Stimulated activated CD4-positive, alpha-beta T cell treated with anti-CD3 and anti-CD28 coated beads, Interleukin-4, amount 100 ng/mL, for 4 hours (primary cell): ENCODE measurements around the gene MYH11.
"Not testable (repeated sequence)": the region's sequence is repeated elsewhere in the genome, so short reads cannot be mapped to it uniquely, and the experiment has no call there.

ENCODE experiments used
- DNase-seq, 2 experiments: peaks; one replicate each; pipeline ENCODE4 v3.0.0-alpha.2; 2020

MYH11 gene

DNA sequence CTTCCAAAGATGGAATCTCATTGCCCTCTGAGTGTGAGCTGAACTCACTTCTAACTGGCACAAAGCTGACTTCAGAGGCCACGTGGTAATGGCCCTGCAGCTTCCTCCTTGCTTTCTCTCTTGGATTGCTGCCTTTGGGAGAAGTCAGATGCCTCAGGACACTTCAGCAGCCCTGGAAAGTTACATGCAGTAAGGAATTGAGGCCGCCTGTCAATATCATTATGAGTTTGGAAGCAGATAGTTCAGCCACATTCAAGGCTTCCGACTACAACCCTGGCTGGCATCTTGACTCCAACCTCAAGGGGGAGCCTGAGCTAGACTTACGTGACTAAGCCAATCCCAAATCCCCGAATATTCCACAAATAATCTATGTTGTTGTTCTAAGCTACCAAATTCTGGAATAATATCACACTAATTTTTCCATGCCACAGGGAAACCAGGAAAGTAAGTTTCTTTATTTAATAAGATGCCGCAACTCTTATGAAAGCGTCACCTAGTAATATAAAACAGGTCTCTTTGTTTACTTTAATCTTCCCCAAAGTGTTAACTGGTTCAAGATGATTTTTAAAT lies 18.0 kb upstream of the MYH11 start:
- peak in 1 of 2 experiments; percentile 5 for DNase-seq

DNA sequence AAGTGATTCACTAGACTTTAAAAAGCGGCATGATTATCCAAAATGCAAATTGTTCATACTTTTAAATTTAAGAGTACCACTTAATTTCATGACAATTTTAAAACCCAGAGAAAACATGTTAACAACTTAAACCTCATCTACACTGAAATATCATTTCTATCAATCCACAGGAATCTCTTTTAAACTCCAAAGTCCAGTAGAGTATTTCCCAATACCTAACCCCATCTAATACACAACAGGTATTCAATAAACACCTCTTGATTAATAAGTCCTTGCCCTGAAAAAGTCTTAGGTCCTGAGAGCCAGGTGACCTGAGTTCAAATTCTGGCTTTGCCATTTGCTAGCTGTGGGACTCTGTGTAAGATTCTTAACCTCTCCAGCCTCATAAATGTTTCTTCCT lies 16.9 kb upstream of the MYH11 start:
- no peak for DNase-seq

DNA sequence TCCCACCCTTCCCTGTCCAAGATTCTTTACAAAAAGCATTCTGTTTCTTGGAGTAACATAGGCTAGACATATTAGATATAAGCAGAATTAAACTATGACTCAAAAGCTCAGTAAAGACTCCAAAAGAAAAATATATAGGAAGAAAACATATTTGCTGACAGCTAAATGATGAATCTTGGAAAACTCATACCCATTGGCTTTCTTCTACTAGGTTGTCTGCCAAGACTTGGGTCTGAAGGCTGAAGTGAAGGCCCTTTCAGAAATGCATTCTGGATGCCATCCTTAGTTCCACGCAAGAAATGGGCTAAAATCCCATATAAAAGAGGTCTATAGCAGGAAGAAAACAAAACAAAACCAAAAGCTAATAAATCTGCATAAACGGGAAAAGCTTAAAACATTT lies 16.5 kb upstream of the MYH11 start:
- no peak for DNase-seq

DNA sequence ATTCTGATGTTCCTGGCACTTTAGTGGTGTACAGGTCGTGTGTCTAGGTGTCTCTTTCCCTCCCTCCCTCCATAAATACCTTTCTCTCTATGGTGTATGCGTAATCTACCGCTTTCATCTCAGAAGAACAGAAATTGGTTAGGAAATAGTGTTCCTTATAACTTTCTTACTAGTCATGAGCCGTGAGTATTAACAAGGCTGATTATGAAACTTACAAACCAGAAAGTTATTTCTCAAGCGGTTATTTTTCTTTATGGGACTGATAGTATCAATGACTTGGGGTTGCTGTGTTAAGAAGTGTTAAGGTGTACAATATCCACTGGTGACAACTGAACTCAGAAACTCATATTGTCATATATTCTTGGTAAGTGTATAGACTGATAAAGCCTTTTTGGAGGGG lies 13.2 kb upstream of the MYH11 start:
- DNase-seq = no peak

DNA sequence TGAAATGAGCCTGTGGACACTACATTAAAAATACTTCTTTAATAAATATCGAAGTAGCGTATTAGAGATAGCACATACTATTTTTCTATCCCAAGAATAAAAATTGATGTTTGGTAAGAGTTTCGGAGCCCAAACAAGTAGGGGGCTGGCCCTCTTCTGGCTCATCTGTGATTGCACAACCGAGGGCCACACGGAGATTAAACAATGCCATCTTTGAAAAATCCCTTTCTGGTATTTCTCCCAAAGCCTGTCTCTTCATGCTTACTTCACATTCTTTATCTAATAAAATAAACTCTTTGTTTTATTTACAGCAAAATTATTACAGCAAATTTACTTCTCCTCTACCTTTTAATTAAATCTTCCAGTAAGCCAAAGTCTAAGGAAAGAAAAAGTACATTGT lies 9.6 kb upstream of the MYH11 start:
- DNase-seq = no peak

DNA sequence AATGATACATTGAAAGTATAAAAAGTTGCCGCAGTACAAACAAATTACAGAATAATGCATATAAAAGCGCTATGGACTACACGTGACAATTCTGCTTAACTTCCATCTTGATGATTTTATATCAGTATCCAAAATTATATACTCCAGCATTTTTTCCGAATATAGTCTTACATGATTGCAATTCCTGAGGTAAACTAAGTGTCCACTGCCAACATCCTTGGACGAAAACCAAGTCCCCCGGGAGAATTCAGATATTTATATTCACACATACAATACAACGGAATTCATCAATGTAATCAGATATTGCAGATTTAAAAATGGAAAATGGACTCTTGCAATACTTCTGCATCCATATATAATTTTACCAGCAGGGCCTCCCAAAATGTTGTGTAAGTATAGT lies 8.9 kb upstream of the MYH11 start:
- no peak for DNase-seq

DNA sequence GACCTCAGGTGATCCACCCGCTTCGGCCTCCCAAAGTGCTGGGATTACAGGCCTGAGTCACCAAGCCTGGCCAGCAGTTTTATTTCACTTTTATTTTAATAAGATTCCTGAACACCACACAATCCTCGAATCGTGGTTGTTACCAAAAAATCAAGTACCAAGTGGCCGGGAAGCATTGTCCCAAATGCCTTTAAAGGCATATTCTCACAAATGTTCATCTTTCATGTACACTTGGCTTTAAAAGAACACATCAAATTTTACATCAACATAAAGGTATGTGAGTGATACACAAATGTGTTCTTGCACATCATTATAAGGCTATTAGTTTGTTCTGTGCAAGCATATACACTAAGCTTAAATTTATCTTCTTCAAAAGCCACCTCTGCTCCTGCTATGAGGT lies 8.1 kb upstream of the MYH11 start:
- no peak for DNase-seq

DNA sequence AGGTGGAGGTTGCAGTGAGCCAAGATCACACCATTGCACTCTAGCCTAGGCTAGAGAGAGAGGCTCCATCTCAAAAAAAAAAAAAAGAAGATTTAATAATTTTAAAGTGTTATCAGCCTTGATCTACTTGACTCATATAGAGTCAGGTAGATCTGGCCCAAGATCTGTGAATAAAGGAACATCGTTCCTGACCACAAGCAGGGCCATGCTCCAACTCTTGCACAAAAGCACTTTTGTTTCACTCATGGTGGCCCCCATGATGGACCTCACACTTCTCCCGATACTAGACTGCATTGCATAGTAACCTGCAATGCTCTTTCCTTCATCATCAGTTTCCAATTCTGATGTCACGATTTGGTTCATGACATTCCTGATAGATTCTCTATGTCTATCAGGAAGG lies 5.2 kb upstream of the MYH11 start:
- no peak for DNase-seq

DNA sequence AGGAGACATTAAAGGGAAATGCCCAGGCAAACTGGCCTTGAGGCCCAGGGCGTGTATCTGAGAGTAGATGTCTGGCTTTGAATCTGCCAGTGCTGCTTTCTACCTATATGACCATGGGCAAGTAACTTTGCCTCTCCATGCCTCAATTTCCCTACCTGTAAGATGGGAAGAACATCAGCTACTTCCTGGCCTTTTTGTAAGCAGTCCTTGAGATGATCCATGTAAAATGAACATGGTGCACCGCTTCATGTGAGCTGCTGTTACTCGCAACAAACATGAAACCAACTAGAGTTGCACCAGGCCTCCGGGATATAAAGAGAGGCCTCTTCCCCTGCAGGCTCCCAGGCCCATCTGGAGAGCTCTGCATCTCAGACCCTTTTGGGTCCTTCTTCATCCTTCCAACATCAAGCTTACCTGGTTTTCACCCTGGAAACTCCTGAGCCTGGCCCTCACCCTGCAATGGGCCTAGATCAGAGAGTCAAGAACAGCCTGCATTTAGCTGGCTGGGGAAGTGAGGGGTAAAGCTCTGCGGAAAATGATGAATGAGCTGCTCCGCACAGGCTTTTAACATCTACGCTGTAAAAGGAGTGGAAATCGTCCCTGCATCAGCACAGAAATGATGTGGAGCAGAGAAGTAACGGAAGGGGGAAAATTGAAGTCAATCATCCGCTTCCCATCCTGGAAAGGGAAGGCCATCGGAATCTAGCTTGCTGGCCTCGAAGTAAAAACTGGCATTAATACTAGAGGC lies 2.3 kb upstream of the MYH11 start:
- no peak for DNase-seq

DNA sequence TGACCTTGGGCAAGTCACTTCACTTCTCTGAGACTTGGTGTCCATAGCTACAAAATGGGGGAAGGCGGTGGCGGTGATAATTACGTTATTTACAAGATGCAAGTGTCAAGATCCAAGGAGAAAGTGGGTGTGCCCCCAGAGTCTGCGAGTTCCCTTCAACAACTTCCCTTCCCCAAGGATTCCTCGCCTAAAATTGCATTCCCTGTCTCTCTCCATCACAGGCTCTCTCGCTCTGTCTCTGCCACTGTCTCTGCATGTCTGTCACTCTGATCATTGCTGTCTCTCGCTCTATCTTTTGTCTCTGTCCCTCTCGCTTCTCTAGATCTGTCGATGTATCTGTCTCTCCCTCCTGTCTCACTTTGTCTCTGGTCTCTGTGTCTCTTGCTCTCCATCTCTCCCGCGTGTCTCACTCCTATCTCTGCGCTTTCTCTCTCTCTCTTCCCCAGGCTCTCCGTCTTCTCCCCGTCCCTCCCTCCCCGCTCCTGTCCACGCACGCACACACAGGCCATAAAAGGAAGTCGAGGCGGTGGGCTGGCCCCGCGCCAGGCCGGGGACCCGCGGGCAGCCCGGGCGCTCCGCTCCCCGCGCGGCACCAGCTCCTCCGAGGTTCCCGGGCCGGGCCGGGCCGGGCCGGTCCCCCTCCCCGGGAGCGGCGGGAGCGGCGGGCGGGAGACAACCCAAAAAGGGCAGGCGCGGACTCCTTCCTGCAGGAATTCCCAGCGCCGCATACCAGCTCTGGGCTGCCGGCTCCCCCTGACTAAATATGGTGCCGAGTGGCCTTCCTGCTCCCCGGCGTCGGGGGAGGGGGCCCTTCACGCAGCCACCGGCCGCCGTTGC lies 1.1 kb upstream of the MYH11 start:
- no peak for DNase-seq

DNA sequence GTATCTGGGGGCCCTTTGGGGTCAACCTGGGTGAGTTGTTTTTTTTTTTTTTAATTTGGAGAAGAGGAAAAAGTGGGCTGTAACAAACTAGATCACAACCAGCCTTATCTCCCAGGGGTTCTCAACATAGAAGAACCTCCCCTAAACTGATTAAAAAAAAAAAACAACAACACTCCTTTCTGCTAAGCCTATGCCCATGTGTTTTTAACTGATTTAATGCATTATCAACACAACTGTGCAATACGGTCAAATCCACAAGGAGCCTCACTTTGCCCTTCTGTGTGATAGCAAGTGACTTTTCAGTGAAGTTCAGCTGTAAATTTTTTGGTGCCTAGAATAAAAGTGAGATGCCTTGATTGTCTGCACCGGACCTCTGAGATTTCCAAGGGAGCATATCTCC lies 646 bp downstream of the MYH11 start:
- no peak for DNase-seq

DNA sequence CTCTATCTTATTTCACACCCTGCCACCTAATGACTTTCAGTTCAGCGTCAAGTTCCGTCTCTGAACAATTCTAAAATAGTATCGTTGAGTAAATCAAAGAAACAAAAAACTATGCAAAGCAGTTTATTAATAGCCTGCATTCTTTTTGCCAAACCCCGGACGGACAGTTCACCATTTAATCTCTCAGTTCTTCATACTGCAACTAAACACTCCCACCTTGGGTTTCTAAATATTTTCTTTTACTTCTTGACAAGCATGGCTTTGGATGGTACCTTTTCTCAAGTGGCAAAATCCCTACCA lies 1.2 kb downstream of the MYH11 start:
- DNase-seq = no peak

DNA sequence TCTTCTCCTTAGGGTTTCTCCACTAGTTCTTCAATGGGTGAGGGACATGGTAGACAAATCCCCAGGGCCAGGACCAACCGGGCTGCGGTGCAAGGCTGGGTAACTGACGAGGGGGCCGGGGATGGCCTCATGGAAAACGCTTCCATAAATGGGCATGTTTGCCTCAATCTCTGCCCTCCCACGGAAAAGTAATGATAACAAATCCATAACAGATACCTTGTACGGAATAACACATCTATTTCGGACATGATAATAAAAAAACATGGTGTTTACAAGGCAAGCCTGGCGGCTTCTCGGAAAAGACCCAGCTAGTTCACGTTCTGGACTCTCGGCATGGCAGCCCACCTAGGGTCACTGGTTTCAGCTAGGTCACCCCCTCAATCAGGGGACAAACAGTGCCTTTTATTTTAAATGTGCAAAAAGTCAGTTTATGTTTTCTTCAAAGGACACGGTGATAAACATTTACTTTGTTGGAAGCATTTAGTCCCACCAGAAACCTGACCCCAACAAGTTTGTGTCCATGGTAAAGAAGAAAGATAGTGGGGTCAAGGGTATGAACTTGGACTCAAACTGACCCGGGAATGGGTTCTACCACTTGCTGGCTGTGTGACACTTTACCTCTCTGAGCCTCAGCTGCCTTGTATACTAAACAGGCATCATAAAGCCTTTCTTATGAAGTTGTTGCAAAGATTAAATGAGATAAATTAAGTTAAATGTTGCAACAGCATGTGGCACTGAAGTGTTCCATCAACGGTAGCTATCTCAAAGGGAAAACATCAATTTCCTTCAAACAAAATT lies 1.7 kb downstream of the MYH11 start:
- DNase-seq = no peak

DNA sequence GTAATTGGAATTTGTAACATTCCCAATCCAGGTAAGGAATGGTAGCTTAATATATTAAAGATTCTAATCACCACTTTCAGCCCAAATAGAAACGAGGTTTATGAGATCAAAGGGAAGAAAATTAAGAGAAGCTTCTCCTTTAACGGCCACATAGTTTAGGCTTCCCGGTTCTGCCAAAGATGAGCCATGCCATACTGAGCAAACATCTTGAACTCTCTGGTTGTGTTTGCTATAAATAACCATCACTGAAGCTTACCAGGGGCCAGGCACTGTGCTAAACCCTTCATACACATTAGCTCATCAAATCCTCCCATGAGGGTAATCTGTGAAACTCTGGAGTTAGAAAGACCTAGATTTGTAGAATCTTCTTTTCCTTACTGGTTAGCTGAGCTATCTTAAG lies 2.8 kb downstream of the MYH11 start:
- DNase-seq = no peak

DNA sequence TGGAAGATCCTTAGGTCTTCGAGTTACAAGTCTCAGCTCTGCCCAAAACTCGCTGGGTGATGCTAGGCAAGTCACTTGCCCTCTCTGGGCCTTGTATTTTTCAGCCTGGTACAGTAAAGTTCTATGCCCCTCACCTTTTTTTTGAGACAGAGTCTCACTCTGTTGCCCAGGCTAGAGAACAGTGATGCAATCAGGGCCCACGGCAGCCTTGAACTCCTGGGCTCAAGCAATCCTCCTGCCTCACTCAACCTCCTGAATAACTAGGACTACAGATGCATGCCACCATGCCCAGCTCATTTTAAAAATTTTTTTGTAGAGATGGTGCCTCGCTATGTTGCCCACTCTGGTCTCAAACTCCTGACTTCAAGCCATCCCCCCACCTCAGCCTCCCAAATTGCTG lies 3.8 kb downstream of the MYH11 start:
- DNase-seq = no peak

DNA sequence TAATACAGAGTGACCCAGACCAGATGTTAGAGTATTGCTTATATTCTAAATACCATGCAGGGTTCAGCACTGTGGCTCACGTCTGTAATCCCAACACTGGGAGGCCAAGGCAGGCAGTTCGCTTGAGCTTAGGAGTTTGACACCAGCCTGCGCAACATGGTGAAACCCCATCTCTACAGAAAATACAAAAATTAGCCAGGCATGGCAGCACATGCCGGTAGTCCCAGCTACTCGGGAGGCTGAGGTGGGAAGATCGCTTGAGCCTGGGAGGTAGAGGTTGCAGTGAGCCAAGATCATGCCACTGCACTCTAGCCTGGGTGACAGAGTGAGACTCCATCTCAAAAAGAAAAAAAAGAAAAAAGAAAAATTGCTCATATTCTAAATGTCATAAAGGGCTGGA lies 6.3 kb downstream of the MYH11 start:
- DNase-seq = not testable (repeated sequence)

DNA sequence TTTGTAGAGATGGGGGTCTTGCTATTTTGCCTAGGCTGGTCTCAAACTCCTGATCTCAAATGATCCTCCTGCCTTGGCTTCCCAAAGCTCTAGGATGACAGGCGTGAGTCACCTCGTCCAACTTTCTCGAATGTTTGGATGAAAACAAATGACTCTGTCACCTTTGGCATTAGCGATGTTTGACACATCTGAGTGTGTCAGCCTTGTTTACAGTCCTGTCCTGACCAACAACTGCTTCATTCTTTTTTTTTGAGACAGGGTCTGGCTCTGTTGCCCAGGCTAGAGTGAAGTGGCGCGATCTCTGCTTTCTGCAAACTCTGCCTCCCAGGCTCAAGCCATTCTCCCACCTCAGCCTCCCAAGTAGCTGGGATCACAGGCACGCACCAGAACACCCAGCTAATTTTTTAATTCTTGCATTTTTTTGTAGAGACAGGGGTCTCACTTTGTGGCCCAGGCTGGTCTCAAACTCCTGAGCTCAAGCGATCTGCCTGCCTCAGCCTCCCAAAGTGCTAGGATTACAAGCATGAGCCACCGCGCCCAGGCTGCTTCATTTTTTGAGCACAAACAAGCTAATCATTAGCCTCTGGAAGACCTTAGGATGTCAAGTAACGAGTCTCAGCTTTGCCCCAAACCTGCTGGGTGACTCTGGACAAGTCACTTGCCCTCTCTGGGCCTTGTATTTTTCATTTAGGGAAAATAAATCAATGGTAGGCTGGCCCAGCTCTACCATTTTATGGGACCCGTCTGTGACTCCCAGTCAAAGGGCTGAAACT lies 7.4 kb downstream of the MYH11 start:
- no peak for DNase-seq

DNA sequence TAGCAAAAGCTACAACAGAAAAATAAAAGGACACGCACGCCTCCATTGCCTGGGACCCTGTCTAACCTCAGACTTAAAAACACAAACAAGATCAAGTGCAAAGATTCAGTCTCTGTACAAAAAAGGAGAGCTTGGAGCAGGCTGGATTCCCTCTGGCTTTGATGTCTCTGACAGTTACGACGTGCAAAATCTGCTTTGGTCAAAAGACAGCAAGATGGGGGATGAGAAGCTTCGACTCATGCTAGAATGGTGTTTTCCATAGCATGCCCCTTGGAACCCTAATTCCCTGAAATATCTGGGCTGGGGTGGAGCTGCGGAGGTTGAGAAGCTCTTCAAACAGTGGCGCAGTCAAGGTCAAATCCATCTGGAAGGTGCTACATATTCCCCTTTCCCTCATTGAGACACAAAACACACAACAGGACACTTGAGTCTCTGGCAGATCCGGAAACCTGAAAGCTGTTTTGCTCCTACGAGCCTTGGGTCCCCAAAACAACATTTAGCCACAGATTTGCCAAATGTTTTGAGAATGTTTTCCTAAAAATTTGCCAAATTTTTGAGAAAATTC lies 9.1 kb downstream of the MYH11 start:
- DNase-seq = no peak

DNA sequence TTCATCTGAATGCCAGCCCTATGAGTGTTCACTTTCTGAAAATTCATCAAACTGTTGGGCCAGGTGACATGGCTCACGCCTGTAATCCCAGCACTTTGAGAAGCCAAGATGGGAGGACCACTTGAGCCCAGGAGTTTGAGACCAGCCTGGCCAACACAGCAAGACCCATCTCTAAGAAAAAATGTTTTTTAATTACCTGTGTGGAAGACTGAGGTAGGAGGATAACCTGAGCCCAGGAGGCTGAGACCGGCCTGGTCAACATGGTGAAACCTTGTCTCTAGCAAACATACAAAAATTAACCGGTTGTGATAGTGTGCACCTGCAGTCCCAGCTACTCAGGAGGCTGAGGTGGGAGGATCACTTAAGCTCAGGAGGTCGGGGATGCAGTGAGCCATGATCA lies 10.3 kb downstream of the MYH11 start:
- no peak for DNase-seq

DNA sequence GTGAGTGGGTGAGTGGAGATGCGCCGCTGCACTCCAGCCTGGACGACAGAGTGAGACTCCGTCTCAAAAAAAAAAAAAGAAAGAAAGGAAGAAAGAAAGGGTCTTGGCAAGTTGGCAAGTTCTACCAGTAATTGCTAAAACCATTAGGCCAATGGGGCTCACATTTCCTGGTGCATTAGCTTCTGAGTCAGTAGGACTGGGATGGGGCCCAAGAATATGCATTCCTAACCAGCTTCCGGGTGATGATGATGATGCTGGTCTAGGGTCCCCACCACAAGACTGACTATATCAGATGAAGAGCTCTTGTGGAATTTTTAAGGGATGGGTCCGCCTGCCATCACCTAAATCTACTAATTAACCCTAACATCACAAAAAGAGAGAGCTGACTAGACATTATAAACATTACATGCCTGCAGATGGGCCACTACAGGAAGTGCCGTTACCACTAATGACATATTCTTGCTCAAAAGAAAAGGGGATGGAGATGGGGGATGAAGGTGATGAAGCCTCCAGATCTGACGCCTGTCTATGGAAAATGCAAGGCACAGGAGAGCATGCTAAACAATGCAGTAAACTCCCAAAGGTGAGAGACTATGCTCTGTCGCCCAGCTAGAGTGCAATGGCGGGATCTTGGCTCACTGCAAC lies 13.1 kb downstream of the MYH11 start:
- no peak for DNase-seq

DNA sequence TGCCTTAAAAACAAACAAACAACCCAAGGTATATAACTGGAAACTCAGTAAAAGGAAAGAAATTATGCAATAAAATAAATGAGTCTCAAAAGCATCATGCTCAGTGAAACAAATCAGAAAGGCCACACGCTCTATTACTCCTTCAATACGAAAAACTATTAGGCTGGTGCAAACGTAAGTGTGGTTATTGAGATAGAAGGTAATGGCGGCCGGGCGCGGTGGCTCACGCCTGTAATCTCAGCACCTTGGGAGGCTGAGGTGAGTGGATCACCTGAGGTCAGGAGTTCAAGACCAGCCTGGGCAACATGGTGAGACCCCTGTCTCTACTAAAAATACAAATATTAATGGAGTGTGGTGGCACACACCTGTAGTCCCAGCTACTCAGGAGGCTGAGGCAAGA lies 17.6 kb downstream of the MYH11 start:
- DNase-seq = not testable (repeated sequence)

DNA sequence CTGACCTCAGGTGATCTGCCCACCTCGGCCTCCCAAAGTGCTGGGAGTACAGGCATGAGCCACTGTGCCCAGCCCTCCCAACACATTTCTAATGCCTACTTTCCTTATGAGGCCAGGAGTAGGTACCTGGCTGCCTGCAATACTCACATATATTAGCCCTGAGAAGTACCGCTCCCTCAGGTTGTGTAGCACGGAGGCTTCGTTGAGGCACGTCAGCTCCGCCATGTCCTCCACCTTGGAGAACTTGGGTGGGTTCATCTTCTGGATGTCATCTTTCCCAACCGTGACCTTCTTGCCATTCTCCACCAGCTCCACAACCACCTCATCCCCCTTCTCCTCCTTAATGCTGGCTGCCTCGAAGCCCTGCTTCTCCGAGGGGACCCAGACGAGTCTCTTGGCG lies 19.1 kb downstream of the MYH11 start:
- no peak for DNase-seq
